NCI-H2171 (cell line): ENCODE measurements around the gene LHCGR.

ENCODE experiments used
- DNase-seq: peaks from one replicate; lab custom pipeline; 2025; lab: John Stamatoyannopoulos, UW

The LHCGR gene

DNA sequence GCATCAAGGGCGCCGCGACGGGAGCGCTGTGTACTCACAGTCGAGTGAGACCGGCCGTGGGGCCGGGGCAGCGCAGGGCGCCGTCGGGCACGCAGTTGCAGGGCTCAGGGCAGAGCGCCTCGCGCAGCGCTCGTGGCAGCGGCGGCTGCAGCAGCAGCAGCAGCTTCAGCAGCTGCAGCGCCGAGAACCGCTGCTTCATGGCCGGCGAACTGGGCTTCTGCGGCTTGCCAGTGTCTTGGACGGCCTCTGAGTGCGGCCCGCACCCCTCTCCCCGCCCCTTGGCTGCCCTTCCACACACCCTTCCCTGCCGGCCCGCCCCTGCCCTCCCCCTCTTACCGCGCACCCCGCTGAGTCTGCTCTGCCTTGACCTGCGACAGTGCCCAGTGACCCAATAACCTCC is at the start of gene LHCGR:
Gene LHCGR (minus strand): TSS at position 252 of the 400 bp plus-strand sequence. CDS start 53 bp downstream, at position 199.
- no peak for DNase-seq

DNA sequence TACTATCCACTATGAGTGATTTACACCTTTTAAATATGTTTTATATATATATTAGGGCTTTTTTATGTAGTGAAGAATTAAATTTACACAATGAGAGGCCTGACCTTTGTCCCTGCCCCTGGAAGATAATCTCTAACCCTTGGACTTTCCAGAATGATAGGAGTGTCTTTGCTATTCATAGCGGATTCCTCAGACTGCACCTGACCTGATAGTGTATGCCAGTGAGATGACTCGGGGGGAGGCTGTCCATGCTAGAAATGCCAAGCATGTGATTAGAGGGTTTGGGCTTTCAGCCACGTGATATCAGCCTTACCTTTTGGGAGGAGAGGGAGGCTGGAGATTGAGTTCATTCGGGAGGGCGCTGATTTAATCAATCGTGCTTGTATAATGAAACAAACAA is 44.1 kb upstream of the LHCGR start:
- no peak for DNase-seq

GRCh38 chr2:48795065-48795464 is 39.5 kb upstream of the LHCGR start:
- DNase-seq, result no peak

GRCh38 chr2:48793671-48794070 is 38.1 kb upstream of the LHCGR start:
- no peak for DNase-seq

DNA sequence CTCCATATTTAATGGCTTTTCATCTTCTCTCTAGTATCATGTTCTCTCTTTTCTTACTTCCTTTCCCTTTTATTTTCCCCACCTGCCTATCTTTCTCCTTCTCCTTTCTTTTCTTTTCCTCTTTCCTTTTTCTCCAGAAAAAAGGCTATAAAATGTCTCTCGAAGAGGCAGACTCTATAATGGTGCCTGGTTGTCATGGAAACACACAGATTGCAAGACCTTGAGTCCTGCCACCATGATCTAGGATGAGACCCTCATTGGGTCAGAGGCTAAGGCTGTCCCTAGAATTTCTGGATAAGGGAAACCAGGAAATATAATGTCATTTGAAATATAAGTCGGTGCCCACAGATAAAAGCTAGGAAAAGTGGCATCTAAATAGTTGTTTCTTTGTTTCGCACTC is 36.5 kb upstream of the LHCGR start:
- no peak for DNase-seq

DNA sequence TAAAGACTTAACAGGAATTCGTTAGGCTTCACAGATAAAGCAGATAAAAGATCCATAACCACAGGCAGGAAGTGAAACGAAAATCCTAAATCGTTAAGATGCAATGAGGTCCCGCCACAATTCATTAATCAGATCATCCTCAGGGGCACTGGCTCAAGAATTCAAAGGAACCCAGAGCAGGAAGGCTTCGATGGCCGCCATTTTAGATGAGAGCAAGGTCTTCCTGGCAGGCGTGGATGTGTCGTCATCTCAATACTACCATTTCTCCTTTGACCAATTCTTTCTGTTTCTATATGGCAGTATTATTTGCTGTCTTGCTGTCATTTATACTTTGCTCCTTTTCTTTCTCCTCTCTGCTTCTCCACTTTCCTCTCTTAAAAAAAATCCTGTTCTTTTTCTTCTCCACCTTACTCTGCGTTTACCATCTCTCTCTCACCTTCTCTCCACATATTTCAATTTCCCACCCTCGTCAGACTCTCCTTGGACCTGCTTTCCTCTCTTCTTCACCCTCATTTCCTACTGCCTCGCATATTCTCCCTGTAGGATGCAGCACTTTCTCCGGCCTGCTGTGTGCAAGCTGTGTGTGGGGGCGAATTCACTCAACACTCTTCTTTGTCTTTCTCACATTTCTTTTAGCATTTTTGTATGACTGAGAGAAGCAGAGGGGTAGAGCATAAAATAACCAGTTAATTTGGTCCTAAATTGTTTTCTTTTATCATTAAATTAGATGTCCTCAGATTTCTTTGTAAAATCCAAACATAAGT is 35.1 kb upstream of the LHCGR start:
- DNase-seq, result no peak

DNA sequence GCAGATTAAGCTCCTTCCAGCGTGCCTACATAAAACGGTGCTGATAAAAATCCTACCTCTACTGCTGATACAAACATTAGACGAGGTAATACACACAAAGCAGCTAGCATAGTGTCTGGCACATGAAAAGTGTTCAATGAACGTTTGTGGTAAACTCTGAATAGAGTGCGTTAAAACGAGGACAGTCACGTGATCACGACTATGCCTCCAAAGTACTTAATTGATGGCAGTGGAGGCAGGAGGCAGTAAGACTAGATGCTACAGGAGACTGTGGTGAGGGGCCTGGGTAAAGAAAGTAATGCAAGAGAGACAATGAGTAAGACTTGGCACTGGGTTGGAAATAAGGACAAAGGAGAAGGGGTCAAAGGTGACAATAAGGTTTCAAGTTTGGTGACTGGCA is 32.1 kb upstream of the LHCGR start:
- no peak for DNase-seq

DNA sequence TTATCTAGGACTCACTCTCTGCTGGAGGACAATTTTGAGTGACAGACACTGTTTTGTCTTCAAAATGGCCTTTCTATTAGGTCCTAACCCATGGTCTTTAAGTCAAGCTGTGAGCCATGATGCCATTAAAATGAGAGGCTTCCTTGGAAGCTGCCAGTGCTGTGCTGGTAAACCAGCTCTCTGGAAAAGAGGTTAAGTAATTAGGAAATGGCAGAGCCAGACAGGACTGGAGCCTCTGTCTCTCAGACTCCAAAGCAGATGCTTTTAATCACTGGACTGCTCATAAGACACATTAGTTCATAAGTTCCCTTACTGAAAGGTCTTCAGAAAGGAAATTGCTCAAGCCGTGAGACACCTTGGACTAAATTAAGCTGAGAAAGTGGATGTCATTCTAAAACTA is 25.8 kb upstream of the LHCGR start:
- DNase-seq, result no peak

DNA sequence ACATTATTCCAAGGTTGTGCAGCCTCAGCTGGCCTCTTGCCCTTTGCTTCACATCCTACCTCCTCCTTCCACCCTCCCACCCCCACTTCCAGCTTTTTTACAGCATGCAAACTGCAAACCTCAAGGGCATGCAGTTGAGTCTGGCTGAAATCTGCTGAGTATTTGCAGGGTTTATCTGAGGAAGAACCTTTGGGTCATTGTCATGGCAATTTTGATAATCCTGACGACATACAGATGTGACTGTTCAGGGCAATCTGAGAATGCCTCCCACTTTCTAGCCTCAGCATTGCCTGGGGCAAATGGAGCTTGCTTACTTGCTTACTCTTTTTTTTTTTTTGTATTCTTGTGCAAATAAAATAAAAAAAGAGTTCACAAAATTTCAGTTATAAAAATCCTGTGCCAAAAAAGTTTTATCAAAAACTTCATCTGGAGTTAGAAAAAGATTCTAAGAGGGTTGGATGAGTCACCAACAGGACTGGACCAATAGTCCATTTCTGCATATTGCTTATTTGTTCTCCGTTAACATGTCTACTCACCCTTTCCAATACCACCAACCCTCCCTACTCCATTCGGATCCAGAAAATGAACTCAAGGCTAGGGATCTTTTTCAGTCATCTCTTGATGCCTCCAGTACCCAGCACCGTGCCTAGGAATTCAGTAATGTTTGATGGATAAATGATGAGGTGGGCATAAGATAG is 23.6 kb upstream of the LHCGR start:
- DNase-seq, result no peak

DNA sequence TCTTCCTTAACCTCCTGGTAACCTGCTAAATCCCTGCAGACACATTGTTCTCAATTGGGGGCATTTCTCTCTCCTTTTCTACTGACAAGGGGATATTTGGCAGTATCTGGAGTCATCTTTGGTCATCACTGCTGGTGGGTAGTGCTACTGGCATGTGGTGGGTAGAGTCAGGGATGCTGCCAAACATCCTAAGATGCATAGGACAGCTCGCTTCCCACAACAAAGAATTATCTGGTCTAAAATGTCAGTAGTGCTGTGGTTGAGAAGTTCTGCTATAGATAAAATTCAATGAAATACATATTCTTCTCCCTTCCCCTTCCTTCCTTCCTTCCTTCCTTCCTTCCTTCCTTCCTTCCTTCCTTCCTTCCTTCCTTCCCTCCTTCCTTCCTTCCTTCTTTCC is 18.7 kb upstream of the LHCGR start:
- DNase-seq, result no peak

DNA sequence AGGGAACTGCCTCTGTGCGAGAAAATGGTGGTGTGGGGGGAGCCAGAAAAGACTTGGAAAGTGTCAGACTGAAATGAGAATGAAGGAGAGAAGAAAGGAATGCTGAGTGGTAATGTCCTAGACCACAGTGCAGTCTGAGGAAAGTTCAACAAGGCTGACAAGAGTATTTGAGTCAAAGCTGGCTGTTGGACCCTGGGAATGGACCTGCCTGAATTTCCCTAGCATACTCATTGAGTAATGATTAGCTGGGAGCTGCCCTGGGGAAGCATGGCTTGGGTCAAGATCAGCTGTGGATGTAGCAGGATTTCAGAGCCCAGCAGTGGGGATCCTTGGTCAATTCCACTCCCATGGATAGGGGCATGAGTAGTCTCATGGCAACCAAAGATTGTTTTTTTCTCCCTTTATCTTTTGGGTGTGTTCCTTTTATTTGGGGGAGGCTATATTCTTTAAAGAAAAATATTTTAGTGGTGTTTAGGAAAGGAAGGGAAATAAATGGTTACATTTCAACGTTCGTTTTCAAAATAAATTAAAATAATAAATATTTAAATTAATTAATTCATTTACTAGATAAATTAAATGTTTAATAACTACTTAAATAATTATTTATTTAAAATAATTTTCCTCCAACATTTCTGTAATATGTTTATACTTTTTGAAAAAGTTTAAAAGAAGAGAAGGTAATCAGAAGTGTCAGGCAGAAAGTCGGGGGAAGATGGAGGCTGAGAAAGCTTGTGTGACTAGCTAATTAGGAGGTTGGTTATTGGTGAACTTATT is 15.9 kb upstream of the LHCGR start:
- no peak for DNase-seq

DNA sequence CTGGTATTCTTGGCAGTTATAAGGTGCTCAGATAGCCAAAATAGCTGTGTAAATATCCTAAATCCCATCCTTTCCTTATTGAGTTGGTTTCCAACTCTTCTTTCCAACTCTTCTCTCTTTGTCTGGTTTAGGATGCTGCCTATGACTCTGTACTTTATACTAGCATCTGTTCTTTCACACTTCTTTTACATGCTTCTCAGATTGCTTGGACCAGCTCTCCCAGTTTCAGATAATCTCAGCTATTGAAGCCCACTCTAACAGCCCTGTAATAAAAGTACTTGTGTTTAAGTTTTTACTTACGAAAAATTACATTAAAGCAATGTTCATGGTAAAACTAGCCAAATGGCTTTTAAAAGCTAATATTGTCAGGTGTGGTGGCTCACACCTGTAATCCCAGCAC is 14.7 kb upstream of the LHCGR start:
- no peak for DNase-seq

DNA sequence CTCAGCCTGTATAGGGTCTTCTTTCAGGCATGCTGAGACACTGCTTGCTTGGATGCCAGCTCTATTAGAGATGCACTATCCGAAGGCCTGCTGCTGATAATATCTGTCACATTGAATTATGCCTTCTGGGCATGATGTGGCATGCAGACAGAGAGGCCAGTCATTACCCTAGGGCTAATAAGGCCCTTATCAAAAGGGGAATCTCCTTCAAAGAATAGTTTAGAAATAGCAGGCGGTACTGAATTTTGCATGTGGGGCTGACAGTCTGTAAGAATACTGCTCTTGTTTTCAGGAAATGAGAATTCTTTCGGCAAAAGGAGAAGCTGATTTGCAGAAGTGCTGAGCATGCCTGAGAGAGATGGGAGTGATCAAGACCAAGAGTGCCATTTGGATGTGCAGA is 13.1 kb upstream of the LHCGR start:
- no peak for DNase-seq

- no peak for DNase-seq
These were observed 11.8 kb upstream of the LHCGR start for GRCh38 chr2:48767330-48767729.

DNA sequence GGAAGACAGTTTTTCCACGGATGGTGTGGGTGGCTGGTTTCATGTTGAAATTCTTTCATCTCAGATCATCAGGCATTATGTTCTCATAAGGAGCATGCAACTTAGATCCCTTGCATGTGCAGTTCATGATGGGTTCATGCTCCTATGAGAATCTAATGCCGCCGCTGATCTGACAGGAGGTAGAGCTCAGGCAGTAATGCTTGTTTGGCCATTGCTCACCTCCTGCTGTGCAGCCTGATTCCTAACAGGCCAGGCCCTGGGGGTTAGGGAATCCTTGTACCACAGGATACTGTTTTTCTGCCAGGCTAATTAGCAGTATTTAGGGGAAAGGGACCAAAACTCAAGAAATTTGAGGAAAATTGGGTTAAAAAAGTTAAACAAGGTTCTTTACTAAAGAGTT is 5.3 kb upstream of the LHCGR start:
- DNase-seq, result no peak

DNA sequence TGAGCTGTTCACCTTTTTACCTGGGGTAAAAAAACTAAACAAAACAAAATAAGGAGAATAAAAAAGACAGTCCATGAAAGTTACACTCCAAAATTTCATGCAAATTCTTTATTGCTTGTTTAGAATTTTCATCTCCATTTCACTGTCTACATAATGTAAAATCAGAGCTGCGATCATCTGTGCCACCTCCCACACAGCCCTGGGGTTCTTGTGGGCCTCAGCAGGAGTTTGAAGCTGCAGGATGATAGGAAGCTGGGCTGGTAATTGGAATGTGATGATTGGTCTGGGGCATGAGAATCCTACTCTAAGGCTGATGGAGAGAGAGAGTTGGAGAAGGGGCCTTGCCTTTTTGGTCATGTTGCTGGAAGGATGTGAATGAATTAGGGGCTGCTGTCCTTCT is 4.2 kb upstream of the LHCGR start:
- no peak for DNase-seq

- DNase-seq, result no peak
These were observed 765 bp upstream of the LHCGR start for GRCh38 chr2:48756289-48756688.

DNA sequence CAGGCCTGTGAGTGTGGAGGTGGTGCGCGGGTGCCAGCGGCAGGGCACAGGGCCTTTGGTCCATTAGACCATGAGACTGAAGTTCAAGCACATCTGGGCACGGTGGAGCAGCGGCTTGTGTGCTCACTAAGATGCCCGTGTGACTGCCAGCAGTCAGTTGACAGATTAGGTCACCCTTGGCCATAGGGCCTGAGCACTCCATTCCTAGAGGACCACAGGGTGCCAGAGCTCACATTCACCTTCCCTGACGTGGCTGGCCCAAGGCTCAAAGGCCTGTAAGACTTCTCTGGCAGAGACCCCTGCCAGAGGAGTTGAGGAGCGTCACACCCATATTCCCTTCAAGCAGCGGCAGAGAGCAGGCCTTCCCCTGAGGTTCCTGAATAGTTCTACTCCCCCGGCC is 650 bp downstream of the LHCGR start:
- DNase-seq, result no peak

- no peak for DNase-seq
These were observed 2.3 kb downstream of the LHCGR start for GRCh38 chr2:48753228-48753627.

DNA sequence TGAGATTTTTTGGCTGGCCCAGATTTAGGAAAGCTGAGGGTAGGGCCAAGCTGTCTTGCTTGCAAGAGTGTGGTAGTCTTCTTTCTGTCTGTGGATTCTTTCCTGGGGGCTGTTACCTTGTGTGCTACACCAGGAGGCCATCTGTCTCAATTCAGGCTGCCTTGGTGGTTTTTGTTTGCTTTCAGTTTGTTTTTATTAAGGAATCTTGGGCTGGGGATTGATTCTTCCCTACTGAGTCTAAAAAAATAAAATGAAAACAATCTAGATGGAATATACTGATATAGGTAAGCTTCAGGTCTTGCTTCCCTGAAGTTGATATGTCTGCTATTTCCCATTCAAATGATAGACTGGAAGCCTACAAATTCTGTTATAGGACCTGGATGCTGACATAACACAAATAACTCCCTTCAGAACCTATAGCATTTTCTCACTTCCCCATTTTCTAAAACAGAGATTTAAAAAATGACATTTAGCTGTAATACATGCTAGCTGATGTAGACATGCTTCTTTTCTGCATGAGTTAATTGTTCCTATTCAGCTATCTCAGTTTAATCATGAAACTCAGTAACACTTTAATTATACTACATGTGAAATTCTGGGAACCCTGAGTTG is 5.3 kb downstream of the LHCGR start:
- DNase-seq, result no peak

GRCh38 chr2:48749291-48750127 is 6.0 kb downstream of the LHCGR start:
- DNase-seq, result no peak

- DNase-seq, result no peak
These were observed 8.2 kb downstream of the LHCGR start for GRCh38 chr2:48747319-48747718.
